HT1080 (cell line): ENCODE measurements around the gene KCNN3. TPM values are rescaled to one million over a fixed set of nuclear protein-coding genes. Genes with fewer than 3 reads are reported as not detected.

ENCODE experiments used
- DNase-seq: peaks from one replicate; pipeline ENCODE4 v3.0.0-alpha.2; 2015; ENCODE audit warnings: low read depth
- total RNA-seq: library from RNA; depleted of rRNA; stranded (reverse); fragments of >200 nt; shearing (Covaris generic); gene quantifications from 2 replicates; pipeline ENCODE4 v1.2.3, GENCODE V29; 2014

Gene KCNN3
- total RNA-seq, 1 experiment from 2014 or later = 0.34 TPM

- no peak for DNase-seq
Measured at GRCh38 chr1:154820646-154821045, 49.4 kb downstream of the KCNN3 start.

GRCh38 chr1:154819628-154820590 lies 50.2 kb downstream of the KCNN3 start:
- DNase-seq = peak; percentile 8

- no peak for DNase-seq
Measured at GRCh38 chr1:154818911-154819310, 51.2 kb downstream of the KCNN3 start.

GRCh38 chr1:154816937-154817336 lies 53.1 kb downstream of the KCNN3 start:
- DNase-seq = no peak

- DNase-seq = no peak
Measured at GRCh38 chr1:154816369-154816768, 53.7 kb downstream of the KCNN3 start.

GRCh38 chr1:154813846-154814505 lies 56.1 kb downstream of the KCNN3 start:
- no peak for DNase-seq

- no peak for DNase-seq
Measured at GRCh38 chr1:154813300-154813816, 56.7 kb downstream of the KCNN3 start.

- DNase-seq = no peak
Measured at GRCh38 chr1:154812877-154813276, 57.2 kb downstream of the KCNN3 start.

GRCh38 chr1:154810571-154810970 lies 59.5 kb downstream of the KCNN3 start:
- DNase-seq = no peak

GRCh38 chr1:154809436-154810413 lies 60.4 kb downstream of the KCNN3 start:
- DNase-seq = peak; percentile 72

- no peak for DNase-seq
Measured at GRCh38 chr1:154808909-154809262, 61.2 kb downstream of the KCNN3 start.

- DNase-seq = no peak
Measured at GRCh38 chr1:154808261-154808908, 61.7 kb downstream of the KCNN3 start.

GRCh38 chr1:154807048-154807591 lies 63.0 kb downstream of the KCNN3 start:
- no peak for DNase-seq

GRCh38 chr1:154806333-154806732 lies 63.7 kb downstream of the KCNN3 start:
- DNase-seq = no peak

- no peak for DNase-seq
Measured at GRCh38 chr1:154802982-154803920, 66.8 kb downstream of the KCNN3 start.

GRCh38 chr1:154802336-154802969 lies 67.6 kb downstream of the KCNN3 start:
- DNase-seq = no peak

- no peak for DNase-seq
Measured at GRCh38 chr1:154801234-154802011, 68.7 kb downstream of the KCNN3 start.

- DNase-seq = no peak
Measured at GRCh38 chr1:154799188-154799587, 70.9 kb downstream of the KCNN3 start.
